ENCODE data around the gene ARHGEF38.

The ARHGEF38 gene

GRCh38 chr4:105662935-105663675, 110.7 kb downstream of the ARHGEF38 start:
- no peak overlapping the region for H3K4me3 ChIP-seq (replicated peaks; ENCODE audit: insufficient read depth, low read length)
- no peak for TF ChIP-seq GABPA (IDR thresholded peaks at IDR 0.05; ENCODE audit: low read depth)
- TF ChIP-seq REST (IDR thresholded peaks at IDR 0.05; ENCODE audit: insufficient replicate concordance, low read depth): no peak
- no peak for TF ChIP-seq POLR2AphosphoS5 (IDR thresholded peaks at IDR 0.05; ENCODE audit: low read depth)
- no peak for TF ChIP-seq SPI1 (IDR thresholded peaks at IDR 0.05; ENCODE audit: borderline replicate concordance, low read depth)
- TF ChIP-seq CTCF (IDR thresholded peaks at IDR 0.05; ENCODE audit: insufficient read depth, low read length): no peak
- H3K27me3 ChIP-seq (ENCODE audit: insufficient read depth, poor library complexity, severe bottlenecking): no peaks in the 10 kb centered on the region
- no peak overlapping the region for H3K27ac ChIP-seq (replicated peaks)
- no peak for DNase-seq (ENCODE audit: low read depth in 1 of 2, low spot score in 1 of 2)

GRCh38 chr4:105666693-105667092, 114.3 kb downstream of the ARHGEF38 start:
- H3K4me3 ChIP-seq (replicated peaks; ENCODE audit: insufficient read depth, low read length): no peak overlapping the region
- DNase-seq (ENCODE audit: low read depth in 1 of 2, low spot score in 1 of 2): no peak
- TF ChIP-seq GABPA (IDR thresholded peaks at IDR 0.05; ENCODE audit: low read depth) (no peak), CTCF (IDR thresholded peaks at IDR 0.05; ENCODE audit: insufficient read depth, low read length) (no peak), REST (IDR thresholded peaks at IDR 0.05; ENCODE audit: insufficient replicate concordance, low read depth) (no peak), SPI1 (IDR thresholded peaks at IDR 0.05; ENCODE audit: borderline replicate concordance, low read depth) (no peak), POLR2AphosphoS5 (IDR thresholded peaks at IDR 0.05; ENCODE audit: low read depth) (no peak)
- no peaks in the 10 kb centered on the region for H3K27me3 ChIP-seq (ENCODE audit: insufficient read depth, poor library complexity, severe bottlenecking)
- no peak overlapping the region for H3K27ac ChIP-seq (replicated peaks)

- TF ChIP-seq POLR2AphosphoS5 (IDR thresholded peaks at IDR 0.05; ENCODE audit: low read depth) (no peak), SPI1 (IDR thresholded peaks at IDR 0.05; ENCODE audit: borderline replicate concordance, low read depth) (no peak), GABPA (IDR thresholded peaks at IDR 0.05; ENCODE audit: low read depth) (no peak), CTCF (IDR thresholded peaks at IDR 0.05; ENCODE audit: insufficient read depth, low read length) (no peak), REST (IDR thresholded peaks at IDR 0.05; ENCODE audit: insufficient replicate concordance, low read depth) (no peak)
- Histone ChIP-seq H3K27ac (replicated peaks) (no peak overlapping the region), H3K27me3 (ENCODE audit: insufficient read depth, poor library complexity, severe bottlenecking) (no peaks in the 10 kb centered on the region), H3K4me3 (replicated peaks; ENCODE audit: insufficient read depth, low read length) (no peak overlapping the region)
- no peak for DNase-seq (ENCODE audit: low read depth in 1 of 2, low spot score in 1 of 2)
Measured at GRCh38 chr4:105670684-105671083, 118.3 kb downstream of the ARHGEF38 start.

Measured in HL-60 (cell line).